ENCODE measurements around the gene MCF2L.
A peak's percentile ranks its signal among the peaks of the same experiment; 100 is the strongest.

MCF2L gene

DNA sequence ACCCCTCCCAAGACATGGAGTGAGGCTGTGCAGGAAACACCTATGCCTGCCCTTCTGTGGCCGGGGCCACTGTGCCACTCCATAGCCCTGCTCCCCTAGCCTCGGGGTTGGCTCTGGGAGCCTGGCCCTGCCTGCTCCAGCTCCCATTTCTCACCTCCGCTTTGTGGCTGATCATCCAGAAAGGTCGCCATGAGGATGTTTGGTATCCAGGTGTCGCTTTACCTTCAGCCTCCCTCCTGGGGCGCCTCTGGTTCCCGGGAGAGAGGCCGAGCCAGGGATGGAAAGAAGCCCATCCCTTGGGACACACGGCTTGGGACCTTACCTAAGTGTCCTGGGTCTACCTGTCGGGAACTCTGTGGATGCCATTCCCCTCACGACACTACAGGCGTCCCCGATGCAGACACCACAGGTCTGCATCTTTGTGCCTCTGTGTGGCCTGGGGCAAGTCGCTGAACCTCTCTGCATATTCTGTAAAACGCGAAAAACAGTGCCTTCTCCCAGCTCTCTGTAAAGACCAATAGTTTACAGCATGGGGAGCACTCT is 3.4 kb upstream of the MCF2L start:
- no peak for DNase-seq

DNA sequence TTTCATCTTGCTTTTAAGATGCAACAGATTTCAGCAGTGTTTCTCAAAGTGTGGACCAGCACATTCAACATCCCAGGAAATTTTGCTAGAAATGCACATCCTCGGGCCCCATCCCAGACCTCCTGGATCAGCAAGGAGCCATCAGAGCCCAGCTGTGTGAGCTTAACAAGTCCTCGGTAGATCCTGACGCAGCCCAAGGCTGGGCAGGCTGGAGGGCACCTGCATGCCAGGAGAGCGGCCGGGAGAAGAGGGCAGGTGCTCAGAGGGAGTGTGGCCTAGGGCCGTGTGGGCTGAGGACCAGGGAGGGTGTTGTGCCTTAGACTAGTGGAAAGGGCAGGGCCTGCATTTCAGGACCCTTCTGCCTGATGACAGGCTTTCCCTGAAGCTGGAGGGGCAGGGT is 2.2 kb upstream of the MCF2L start:
- DNase-seq = no peak

DNA sequence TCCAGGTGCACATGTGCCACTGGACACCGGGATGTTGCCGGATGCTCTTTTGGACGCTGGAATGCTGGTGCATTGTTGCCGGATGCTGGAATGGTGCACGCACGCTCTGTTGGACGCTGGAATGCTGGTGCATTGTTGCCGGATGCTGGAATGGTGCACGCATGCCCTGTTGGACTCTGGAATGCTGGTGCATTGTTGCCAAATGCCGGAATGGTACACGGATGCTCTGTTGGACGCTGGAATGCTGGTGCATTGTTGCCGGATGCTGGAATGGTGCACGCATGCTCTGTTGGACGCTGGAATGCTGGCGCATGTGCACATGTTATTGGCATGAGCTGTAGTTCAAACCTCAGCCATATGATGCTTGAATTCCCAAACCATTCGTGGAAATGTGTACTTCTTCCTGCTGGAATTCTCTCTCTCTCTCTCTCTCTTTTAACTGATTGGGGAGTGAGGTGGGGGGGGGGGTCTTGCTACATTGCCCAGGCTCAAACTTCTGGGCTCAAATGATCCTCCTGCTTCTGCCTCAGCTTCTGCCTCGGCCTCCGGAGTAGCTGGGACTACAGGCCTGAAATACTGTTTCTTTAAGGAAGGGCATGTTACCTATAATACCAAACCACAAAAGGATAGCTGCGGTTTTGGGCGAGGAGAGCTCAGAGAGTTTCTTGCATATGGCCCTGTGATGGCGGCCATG is 1.2 kb upstream of the MCF2L start:
- no peak for DNase-seq

DNA sequence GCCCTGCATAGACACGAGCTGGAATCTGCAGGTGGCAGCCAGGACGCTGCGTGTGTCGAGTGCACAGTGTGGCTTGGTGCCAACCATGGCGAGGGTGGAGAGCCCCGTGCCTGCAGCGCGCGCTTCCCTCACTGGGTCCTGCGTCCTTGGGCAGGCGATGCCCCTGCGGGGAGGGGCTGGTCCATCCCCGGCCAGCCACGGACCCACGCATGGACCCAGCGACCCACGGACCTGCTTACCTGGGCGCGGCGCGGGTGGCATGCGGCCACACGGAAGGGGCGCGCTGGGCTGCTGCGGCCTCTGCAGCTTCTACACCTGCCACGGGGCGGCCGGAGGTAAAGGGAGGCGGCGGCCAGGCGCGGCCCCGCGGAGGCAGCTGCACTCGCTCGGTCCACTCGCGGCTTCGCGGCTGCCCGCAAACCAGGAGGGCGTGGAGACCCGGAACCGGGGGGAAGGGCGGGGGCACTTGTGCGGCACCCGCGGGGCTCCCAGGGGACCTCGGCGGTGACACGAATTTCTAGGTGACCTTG is 569 bp upstream of the MCF2L start:
- peak; percentile 87 for DNase-seq

DNA sequence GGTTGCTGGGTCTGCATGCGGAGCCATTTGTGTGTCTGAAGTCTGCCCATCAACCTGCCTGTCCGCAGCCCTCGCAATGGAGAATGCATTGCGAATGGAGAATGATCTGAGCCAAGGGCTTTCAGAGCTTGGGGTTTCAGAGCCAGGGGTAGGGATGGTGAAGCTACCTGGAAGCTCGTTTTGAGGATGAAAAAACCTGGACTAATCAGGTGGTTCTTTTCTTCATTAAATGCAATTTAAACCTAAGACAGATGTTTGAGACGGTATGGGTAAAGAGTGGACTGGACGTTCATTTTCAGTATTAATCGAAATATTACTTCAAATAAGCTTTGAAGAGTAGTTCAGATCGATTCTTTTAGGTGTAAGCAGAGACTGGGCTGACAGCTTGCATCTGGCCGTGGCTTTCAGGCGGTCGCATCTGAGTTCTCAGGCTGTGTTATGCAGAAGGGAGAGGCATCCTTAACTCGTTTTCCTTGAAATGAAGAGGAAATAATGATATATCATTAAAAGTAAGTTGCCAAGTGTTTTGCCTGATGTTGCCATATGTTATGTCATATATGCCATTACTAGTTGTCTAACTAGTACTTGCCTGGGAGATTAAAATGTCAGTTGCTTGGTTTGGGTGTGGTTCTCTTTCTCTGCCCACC is 801 bp downstream of the MCF2L start:
- peak; percentile 34 for DNase-seq

DNA sequence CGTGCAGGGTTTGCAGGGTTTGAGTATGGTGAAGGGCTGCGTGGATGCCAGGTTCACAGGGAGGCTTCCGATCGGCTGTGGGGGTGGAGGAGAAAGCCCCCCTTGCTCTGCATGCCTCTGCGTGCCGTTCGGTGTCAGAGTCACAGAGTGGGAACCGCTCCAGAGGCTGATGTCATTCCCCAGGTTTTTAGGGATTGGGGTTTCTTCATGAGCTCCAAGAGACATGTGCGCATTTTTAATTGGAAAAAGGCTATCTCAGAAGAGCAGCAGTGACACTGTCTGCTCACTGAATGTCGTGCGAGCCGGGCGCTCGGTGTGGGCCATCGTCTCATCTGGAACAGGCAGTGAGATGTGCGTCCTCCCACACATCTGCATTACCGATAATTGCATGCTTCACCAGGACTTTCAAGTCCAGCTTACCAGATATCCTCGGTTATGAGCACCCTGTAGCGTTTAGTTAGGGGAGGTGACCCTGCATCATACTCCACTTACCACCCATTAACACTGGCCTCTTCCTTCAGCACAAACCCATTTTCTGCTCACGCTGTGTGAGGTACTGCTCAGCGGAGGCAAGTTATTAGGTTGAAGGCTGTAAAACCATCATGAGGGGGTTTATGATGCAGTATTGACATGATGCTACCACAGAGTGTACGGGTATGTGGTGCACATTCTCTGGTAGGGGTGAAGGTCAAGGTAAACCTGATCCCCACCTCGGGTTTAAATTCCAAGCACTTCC is 1.7 kb downstream of the MCF2L start:
- no peak for DNase-seq

DNA sequence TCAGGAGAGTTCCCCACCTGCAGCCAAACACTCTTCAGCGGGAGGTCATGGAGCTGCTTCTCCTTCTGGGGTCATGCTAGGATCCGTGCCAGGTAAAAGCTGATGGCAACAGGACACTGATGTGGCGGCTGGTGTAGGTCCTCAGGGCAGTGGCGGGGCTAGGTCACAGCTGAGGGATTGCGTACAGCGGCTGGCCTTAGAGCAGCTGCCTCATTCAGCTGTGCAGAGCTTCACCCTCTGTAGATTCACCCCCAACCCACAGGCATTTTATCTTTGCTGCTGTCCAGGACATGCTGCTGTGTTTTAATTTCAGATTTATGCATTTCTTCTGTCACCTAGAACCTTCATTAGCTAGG is 2.3 kb downstream of the MCF2L start:
- no peak for DNase-seq

DNA sequence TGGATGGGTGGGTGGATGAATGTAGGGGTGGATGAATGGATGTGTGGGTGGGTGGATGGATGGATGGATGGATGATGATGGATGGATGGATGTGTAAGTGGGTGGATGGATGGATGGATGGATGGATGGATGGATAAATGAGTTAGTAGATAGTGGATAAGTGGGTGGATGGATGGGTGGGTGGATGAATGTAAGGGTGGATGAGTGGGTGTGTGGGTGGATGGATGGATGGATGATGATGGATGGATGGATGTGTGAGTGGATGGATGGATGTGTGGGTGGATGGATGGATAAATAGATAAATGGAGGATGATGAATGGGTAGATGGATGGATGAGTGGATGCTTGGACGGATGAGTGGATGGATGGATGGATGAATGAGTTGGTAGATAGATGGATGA is 3.2 kb downstream of the MCF2L start:
- no peak for DNase-seq

DNA sequence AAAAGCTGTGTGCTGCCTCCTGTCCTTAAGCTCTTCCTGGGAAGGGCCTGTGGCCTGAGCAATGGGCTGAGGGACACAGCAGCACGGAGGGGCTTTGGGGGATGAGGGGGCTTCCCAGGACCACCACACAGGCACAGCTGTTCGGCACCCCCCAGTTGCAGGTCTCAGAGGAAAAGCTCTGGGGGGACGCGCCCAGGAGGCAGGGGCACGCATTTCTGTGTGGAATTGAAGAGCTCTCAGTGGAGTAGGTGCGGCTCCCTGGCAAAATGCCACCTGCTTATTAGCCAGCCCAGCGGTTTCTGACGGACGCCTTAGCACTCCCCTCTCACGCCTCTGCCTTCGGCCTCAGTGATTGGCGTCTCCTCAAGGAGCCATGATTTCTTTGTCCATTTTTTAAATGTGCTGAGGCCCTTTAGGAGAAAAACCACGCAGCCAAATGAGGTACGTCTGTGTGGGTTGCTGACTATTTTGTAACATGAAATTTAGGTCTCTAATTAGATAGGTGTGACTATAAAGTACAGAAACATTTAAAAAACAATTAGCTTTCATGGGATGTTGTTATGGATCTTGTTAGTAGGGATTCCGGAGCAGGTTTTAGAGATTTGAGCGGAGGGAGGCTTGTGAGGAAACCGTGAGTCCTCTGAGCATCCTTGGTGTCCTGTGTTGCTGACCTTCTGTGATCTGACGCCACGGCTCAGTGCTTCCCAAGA is 4.0 kb downstream of the MCF2L start:
- peak; percentile 64 for DNase-seq

DNA sequence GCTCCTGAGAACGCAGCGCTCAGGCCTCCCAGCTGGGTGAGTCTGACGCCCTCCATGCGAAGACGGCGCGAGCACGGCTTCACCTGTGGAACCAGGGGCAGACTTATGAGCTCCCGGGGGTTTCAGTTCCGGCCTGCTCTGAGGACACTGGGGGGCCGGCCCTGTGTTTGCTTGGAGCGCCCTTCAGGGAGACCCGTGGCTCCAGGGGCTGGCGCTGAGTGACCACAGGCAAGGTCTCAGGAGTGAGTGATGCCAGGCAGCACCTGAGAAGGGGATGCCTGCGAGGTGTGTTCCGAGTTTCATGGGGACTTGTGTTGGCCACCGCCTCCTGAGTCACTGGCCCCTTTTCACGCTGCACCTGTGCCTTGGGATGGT is 4.5 kb downstream of the MCF2L start:
- no peak for DNase-seq

DNA sequence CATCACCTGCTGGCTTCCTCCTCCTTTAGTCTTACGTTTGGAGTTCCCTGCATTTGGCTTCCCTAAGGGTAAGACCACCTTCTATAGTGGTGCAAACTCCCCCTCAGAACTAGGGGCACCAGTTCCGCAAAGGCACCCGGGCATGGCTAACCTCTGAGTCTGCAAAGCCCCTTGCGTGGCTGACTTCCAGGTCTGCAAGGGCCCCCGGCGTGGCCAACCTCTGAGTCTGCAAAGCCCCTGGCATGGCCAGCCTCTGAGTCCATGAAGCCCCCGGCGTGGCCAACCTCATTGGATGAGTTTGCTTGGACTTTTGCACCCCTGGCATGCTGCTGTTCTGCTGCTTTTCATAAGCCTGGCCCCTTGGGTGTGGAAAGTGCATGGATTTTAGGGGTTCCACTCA is 5.1 kb downstream of the MCF2L start:
- no peak for DNase-seq

DNA sequence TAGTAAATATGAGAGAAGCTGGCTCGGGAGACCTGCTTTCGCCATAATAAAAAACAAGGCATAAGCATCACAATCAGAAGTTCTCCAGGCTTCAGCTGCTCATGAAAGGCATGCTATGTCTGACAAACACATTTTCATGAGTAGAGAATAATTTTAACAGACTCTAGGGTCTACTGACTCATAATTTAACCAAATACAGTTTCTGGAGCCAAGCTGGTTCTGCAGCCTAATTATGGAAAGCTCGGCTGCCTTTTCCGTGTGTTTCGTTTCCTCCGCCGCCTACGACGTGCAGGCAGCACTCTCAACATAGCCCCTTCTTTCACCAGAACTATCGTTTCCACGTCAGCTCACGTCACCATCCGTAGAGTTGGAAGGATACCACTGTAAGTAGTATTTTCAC is 5.7 kb downstream of the MCF2L start:
- no peak for DNase-seq

DNA sequence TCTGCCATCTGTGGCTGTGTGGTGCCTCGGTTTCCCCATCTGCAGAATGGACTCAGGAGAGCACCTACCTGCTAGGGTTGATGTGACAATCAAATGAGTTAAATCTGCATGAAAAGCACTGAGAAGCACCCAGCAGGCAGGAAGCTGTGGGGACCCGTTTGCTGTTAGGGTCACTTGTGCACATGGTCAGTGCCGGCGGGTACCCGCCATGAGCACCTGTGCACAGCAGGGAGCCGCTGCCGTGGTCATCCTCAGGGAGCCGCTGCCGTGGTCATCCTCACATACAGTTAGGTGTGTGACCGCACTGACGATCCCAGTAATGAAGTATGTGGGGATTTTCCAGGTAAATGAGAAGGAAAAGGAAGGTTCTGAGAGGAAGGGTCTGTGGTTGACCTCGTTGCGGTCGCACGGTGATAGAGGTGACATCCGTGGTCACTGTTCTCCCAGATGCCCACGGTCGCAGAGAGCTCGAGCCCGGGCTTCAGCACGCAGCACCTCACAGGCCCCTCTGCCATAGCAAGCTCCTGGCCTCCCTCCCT is 6.5 kb downstream of the MCF2L start:
- no peak for DNase-seq

DNA sequence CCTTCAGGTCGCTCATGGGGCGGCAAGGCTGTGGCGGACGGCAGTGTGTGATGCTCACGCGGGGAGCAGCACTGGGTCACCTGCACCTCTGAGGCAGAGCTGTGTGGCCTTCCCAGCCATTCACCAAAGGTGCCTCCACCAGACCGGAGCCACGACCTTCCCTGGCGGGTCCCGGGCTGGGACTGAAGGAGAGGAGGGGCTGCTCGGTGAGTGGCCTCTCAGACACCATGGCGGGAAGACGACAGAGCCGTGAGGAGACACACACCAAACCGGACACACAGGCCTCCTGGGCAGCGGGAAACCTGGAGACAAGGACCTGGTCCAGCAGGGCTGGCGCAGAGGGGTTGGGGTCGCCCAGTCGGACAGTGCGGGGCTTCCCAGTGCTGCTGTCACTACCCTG is 7.5 kb downstream of the MCF2L start:
- DNase-seq = no peak

DNA sequence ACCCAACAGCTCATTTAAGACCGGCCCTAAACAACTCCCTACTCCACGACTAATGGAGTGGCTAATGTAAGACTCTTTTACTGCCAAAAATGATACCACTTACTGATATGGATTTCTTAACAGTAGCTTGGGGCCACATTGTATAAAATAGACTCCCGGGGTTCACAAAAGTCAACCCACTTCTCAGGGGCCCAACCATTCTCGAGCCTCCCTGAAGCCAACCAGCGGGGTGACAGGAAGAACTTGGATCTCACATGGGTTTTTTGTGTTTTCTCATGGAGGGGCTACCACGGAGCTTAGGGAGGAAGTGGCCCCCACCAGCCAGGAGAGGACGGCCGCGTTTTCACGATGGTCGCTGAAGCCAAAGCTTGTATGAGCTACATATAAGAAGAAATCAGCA is 8.1 kb downstream of the MCF2L start:
- DNase-seq = no peak

DNA sequence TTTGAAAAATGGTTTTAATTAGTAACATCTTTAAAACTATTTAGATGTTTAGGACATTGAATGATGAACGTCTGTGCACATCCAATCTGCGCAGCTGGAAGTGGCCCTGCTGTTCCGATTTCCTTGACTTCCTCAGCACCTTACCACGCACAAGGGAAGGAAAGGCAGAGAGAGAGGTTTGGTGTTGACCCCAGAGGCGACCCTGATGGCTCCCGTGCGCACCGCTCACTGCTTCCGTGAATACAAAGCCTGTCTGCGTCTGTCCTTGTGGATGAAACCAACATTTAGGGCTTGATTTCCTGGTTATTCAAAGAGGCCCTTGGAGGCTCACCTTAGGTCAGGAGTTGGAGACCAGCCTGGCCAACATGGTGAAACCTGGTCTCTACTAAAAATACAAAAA is 8.5 kb downstream of the MCF2L start:
- no peak for DNase-seq

DNA sequence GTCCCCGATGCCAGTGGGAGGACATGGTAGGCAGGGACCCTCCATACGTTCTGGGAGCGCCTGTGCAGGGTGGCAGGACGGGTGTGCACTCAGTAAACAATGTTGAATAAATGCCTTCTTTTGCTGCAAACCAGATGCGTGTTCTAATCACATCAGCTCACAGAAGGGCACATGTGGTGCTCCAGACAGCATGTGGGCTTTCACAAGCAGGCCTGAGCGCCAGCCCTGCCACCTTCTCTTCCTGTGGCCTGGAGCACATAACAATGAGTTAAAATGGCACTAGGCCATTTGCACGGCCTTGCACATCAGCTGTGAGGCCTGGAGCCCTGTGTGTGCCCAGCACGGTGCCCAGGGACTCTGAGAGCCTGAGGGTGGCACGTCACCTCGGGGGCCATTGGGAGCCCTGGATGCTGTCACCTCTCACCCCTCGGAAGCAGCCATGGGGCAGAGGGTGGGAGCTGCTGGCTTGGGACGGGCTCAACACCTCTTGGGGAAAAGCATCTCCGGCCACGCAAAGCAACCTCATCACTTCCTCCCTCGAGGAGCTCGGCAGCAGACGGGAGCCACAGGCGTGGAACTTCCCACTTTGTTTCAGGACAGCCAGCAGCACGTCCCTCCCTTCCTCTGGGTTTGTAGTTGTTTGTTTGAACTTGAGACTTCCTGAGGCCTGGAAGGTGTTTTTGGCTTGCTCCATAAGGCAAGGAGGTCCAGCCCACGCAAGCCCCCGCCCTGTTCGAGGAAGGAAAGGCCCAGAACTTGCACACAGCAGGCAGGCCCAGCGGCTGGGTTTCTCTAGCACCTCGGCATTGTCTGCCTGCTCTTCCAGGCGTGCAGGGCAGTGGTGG is 9.8 kb downstream of the MCF2L start:
- no peak for DNase-seq

DNA sequence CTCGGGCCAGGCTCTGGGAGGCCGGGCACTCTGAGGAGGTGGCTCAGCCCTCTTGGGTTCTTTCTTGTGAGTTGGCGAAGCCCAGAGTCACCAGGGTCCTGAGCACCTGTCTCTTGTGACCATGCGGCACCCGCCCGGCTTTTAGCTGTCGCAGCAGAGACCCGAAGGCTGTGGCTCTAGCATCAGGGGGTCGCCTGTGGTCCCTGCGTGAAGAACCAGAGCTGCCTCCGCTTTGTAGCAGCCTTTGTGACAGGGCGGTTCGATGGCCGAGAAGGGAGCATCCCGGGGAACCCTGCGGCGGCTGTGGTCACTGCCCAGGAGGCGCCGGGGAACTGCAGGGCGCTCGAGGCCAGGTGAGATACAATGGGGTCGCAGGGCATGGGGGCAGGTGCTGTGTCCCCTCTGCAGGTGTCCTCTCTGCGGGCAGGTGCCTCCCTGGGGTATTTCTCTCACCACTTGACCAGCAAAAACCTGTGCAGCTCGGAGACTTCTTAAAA is 10.4 kb downstream of the MCF2L start:
- DNase-seq = no peak

DNA sequence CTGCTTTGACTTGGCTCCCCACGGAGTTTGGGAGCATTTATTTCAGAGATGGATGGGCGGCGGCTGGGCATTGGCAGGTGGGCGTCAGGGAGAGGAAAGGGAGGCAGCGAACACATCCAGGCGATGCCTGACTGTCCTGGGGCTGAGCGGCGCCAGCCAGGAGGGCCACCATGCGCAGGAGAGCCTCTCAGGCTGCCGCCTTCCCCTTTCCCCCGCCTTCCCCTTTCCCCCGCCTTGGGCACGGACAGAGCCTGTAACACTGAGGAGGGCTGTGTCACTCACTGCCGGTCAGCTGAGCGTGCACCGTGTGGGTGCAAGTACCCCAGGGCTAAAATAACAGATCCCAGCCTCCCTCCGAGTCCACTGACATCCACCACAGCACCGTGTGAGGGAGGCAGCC is 11.4 kb downstream of the MCF2L start:
- no peak for DNase-seq

DNA sequence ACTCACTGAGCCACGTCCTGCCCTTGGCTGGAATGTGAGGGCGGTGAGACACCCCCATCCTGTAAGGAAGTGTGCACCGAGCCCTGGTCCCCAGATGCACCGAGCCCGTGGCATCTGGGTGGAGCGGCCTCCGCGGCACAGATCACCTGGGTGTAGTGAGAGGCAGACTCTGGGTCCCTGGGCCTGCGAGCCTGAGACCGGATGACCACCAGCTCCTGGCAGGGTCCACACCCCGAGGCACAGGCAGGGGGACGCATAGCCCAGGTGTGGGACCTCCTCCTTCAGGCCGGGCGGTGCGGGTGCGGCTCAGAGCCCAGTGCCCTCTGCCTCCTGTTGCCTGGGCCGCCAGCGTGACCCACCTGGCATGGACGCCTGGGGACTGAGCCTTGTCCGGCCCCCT is 12.4 kb downstream of the MCF2L start:
- no peak for DNase-seq

DNA sequence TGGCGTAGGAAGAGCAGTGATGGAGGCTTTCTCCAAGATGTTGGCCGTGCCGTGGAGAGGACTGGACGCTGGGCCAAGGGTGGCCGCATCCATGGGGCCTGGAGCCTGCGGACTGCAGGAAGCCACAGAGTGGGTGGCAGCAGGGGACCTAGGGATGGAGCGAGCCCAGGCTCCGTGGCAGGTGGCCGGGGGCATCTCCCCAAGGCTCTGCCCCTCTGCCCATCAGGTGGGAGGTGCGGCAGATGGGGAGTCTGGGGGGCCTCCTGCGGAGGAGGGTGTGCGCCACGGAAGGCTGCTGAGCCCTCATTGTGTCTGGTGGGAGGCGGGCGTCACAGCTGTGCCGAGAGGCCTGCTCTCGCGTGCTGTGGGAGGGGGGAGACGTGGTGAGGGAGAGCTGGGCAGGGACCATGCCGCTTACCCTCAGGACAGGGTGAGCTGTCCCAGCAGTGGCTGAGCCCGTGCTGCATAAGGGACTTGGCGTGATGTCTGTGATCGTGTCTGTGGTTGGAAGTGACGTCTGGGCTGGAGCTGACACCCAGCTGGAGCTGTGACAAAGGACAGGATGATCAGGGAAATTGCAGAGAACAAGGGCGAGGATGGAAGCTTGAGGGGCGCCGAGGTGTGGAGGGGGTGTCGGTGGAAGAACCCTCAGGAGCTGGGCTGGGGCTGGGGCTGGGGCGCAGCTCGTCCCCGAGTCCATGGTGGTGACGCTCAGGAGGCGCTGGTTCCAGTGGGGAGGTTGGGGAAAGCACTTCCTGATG is 13.4 kb downstream of the MCF2L start:
- DNase-seq = no peak

Data from NCI-H345 (cell line).